ENCODE data around the gene BCAS3.
"Not testable (repeated sequence)": the region's sequence is repeated elsewhere in the genome, so short reads cannot be mapped to it uniquely, and the experiment has no call there.

BCAS3 gene

DNA sequence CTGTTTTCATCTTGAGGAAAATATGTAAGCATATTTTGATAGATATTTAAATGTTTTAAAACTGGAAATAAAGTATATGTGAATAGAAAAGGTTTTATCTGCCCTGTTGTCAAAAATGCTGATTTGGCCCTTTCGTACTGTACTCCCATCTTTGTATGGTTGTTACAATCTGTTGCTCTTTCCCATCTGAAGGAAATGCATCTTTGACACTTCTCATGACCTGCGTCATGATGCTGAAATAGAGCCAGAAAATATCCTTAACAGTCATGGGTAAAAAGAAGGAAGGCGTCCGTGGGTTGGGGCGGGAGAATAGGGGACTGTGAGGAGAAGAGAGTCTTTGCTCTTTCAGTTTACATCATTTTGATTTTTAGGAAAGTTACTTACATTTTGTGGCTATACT lies 327.7 kb downstream of the BCAS3 start:
- ATAC-seq: no peak
- TF ChIP-seq, protein P1, sequence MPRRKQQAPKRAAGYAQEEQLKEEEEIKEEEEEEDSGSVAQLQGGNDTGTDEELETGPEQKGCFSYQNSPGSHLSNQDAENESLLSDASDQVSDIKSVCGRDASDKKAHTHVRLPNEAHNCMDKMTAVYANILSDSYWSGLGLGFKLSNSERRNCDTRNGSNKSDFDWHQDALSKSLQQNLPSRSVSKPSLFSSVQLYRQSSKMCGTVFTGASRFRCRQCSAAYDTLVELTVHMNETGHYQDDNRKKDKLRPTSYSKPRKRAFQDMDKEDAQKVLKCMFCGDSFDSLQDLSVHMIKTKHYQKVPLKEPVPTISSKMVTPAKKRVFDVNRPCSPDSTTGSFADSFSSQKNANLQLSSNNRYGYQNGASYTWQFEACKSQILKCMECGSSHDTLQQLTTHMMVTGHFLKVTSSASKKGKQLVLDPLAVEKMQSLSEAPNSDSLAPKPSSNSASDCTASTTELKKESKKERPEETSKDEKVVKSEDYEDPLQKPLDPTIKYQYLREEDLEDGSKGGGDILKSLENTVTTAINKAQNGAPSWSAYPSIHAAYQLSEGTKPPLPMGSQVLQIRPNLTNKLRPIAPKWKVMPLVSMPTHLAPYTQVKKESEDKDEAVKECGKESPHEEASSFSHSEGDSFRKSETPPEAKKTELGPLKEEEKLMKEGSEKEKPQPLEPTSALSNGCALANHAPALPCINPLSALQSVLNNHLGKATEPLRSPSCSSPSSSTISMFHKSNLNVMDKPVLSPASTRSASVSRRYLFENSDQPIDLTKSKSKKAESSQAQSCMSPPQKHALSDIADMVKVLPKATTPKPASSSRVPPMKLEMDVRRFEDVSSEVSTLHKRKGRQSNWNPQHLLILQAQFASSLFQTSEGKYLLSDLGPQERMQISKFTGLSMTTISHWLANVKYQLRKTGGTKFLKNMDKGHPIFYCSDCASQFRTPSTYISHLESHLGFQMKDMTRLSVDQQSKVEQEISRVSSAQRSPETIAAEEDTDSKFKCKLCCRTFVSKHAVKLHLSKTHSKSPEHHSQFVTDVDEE (CRISPR knock-in tag; IDR thresholded peaks at IDR 0.05): no peak
- TF ChIP-seq ESRRG (CRISPR knock-in tag; IDR thresholded peaks at IDR 0.05) (no peak), TCF4 (CRISPR knock-in tag; IDR thresholded peaks at IDR 0.05; ENCODE audit: borderline replicate concordance) (no peak), ZC3H10 (CRISPR knock-in tag; IDR thresholded peaks at IDR 0.05) (no peak), TOX (CRISPR knock-in tag; IDR thresholded peaks at IDR 0.05; ENCODE audit: borderline replicate concordance) (no peak), GLIS3 (CRISPR knock-in tag; IDR thresholded peaks at IDR 0.05) (no peak), ZNF8 (CRISPR knock-in tag; IDR thresholded peaks at IDR 0.05) (no peak), ARNTL (CRISPR knock-in tag; IDR thresholded peaks at IDR 0.05; ENCODE audit: borderline replicate concordance, low read depth) (no peak), ZFP3 (CRISPR knock-in tag; IDR thresholded peaks at IDR 0.05) (no peak), RARB (CRISPR knock-in tag; IDR thresholded peaks at IDR 0.05) (no peak), ZNF70 (CRISPR knock-in tag; IDR thresholded peaks at IDR 0.05) (no peak), ZFP30 (CRISPR knock-in tag; IDR thresholded peaks at IDR 0.05) (no peak), PPARA (CRISPR knock-in tag; IDR thresholded peaks at IDR 0.05; ENCODE audit: borderline replicate concordance) (no peak), ZNF565 (CRISPR knock-in tag; conservative IDR thresholded peaks at IDR 0.05; ENCODE audit: low read depth) (no peak), CSDC2 (CRISPR knock-in tag; IDR thresholded peaks at IDR 0.05) (no peak)
- TF ChIP-seq, protein P2, sequence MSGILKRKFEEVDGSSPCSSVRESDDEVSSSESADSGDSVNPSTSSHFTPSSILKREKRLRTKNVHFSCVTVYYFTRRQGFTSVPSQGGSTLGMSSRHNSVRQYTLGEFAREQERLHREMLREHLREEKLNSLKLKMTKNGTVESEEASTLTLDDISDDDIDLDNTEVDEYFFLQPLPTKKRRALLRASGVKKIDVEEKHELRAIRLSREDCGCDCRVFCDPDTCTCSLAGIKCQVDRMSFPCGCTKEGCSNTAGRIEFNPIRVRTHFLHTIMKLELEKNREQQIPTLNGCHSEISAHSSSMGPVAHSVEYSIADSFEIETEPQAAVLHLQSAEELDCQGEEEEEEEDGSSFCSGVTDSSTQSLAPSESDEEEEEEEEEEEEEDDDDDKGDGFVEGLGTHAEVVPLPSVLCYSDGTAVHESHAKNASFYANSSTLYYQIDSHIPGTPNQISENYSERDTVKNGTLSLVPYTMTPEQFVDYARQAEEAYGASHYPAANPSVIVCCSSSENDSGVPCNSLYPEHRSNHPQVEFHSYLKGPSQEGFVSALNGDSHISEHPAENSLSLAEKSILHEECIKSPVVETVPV (CRISPR knock-in tag; IDR thresholded peaks at IDR 0.05): no peak
- TF ChIP-seq, protein P3, sequence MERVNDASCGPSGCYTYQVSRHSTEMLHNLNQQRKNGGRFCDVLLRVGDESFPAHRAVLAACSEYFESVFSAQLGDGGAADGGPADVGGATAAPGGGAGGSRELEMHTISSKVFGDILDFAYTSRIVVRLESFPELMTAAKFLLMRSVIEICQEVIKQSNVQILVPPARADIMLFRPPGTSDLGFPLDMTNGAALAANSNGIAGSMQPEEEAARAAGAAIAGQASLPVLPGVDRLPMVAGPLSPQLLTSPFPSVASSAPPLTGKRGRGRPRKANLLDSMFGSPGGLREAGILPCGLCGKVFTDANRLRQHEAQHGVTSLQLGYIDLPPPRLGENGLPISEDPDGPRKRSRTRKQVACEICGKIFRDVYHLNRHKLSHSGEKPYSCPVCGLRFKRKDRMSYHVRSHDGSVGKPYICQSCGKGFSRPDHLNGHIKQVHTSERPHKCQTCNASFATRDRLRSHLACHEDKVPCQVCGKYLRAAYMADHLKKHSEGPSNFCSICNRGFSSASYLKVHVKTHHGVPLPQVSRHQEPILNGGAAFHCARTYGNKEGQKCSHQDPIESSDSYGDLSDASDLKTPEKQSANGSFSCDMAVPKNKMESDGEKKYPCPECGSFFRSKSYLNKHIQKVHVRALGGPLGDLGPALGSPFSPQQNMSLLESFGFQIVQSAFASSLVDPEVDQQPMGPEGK (CRISPR knock-in tag; IDR thresholded peaks at IDR 0.05; ENCODE audit: borderline replicate concordance): no peak

DNA sequence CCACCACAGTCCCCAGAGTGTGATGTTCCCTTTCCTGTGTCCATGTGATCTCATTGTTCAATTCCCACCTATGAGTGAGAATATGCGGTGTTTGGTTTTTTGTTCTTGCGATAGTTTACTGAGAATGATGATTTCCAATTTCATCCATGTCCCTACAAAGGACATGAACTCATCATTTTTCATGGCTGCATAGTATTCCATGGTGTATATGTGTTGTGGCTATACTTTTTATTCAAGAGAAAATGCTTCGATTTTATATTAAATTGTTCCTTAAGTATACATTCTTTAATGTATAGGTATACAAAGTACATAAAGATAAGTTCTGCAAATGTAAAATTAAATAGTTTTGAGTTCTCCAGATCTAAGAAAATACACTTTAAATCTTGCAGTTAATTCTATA lies 328.3 kb downstream of the BCAS3 start:
- not testable (repeated sequence) for ATAC-seq

DNA sequence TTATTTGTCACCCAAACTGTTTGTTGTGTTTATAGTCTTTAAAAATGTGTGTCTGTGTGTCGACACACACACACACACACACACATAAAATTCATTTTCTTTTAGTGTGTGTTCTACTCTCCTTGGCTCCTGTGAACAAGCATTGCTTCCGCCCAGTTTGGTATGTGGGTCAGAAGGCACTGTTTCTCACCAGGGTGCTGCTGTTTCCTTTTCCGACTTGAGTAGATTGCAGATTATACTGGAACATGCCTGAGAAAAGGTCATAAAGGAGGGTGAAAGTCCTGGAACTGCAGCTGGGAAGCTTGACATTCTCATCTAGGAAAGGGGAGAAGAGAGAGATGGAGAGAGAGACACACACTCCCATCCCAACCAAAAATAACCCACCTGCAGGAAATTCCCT lies 330.3 kb downstream of the BCAS3 start:
- no peak for ATAC-seq
- TF ChIP-seq ZFP3 (CRISPR knock-in tag; IDR thresholded peaks at IDR 0.05) (peak; percentile 51; the same call in 1 of the 2 replicates), RARB (CRISPR knock-in tag; IDR thresholded peaks at IDR 0.05) (no peak), TCF4 (CRISPR knock-in tag; IDR thresholded peaks at IDR 0.05; ENCODE audit: borderline replicate concordance) (no peak), CSDC2 (CRISPR knock-in tag; IDR thresholded peaks at IDR 0.05) (0 out of 2 replicates have a peak, but pooled peaks have one; percentile 72)

DNA sequence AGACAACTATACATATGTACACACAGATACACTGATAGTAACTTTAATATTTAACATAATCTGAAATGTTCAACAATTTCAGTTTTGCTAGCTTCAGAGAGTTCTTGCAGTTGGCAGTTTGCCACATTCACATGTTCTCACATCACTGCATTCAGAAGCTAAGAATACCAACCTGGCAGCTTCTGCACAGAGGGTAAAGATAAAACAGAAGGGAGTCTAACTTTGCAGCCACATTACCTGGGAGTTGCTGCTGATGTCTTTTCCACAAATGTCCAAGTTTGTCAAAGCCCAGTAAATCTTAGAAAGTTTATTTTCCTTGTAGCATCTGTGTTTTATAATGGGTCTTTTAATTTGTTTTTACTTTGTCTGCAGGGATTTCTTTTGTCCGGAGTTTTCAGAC lies 332.0 kb downstream of the BCAS3 start:
- peak; percentile 59 for ATAC-seq
- TF ChIP-seq ESRRG (CRISPR knock-in tag; IDR thresholded peaks at IDR 0.05): no peak
- TF ChIP-seq, protein P2 (CRISPR knock-in tag; IDR thresholded peaks at IDR 0.05): no peak
- TF ChIP-seq, protein P4, sequence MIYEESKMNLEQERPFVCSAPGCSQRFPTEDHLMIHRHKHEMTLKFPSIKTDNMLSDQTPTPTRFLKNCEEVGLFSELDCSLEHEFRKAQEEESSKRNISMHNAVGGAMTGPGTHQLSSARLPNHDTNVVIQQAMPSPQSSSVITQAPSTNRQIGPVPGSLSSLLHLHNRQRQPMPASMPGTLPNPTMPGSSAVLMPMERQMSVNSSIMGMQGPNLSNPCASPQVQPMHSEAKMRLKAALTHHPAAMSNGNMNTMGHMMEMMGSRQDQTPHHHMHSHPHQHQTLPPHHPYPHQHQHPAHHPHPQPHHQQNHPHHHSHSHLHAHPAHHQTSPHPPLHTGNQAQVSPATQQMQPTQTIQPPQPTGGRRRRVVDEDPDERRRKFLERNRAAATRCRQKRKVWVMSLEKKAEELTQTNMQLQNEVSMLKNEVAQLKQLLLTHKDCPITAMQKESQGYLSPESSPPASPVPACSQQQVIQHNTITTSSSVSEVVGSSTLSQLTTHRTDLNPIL (CRISPR knock-in tag; IDR thresholded peaks at IDR 0.05; ENCODE audit: low read depth): peak; percentile 53; the same call in 1 of the 2 replicates
- no peak for TF ChIP-seq GLIS3 (CRISPR knock-in tag; IDR thresholded peaks at IDR 0.05)
- TF ChIP-seq CSDC2 (CRISPR knock-in tag; IDR thresholded peaks at IDR 0.05): 0 out of 2 replicates have a peak, but pooled peaks have one; percentile 10
- TF ChIP-seq TOX (CRISPR knock-in tag; IDR thresholded peaks at IDR 0.05; ENCODE audit: borderline replicate concordance): no peak
- no peak for TF ChIP-seq TCF4 (CRISPR knock-in tag; IDR thresholded peaks at IDR 0.05; ENCODE audit: borderline replicate concordance)
- TF ChIP-seq ZFP30 (CRISPR knock-in tag; IDR thresholded peaks at IDR 0.05): no peak
- no peak for TF ChIP-seq ZNF565 (CRISPR knock-in tag; conservative IDR thresholded peaks at IDR 0.05; ENCODE audit: low read depth)
- no peak for TF ChIP-seq BACH2 (CRISPR knock-in tag; IDR thresholded peaks at IDR 0.05; ENCODE audit: borderline replicate concordance)
- TF ChIP-seq ISL1 (CRISPR knock-in tag; IDR thresholded peaks at IDR 0.05): peak; percentile 59
- TF ChIP-seq, protein P3 (CRISPR knock-in tag; IDR thresholded peaks at IDR 0.05; ENCODE audit: borderline replicate concordance): no peak
- TF ChIP-seq ARNTL (CRISPR knock-in tag; IDR thresholded peaks at IDR 0.05; ENCODE audit: borderline replicate concordance, low read depth): no peak
- TF ChIP-seq, protein P1 (CRISPR knock-in tag; IDR thresholded peaks at IDR 0.05): 0 out of 2 replicates have a peak, but pooled peaks have one; percentile 43
- TF ChIP-seq PPARA (CRISPR knock-in tag; IDR thresholded peaks at IDR 0.05; ENCODE audit: borderline replicate concordance): no peak
